Gastrocnemius medialis (tissue), 4 donors: ENCODE measurements around the gene ARHGAP1. TPM values are rescaled to one million over a fixed set of nuclear protein-coding genes. Genes with fewer than 3 reads are reported as not detected.
"Not testable (repeated sequence)": the region's sequence is repeated elsewhere in the genome, so short reads cannot be mapped to it uniquely, and the experiment has no call there.

ENCODE experiments used
- ATAC-seq, 2 donors: fragments of 150-250 bp; one replicate each; pipeline ENCODE4 v1.9.1; 2016
- DNase-seq, 2 donors: peaks; one replicate each; pipeline ENCODE4 v3.0.0-alpha.2; 2019
- H3K27ac ChIP-seq, 4 donors: fragments of 200-600 bp; sonication (generic); 1 replicate in 1 of 4; 2 replicates in 3 of 4; pipeline ENCODE4 v1.5.1; 2016 to 2018; ENCODE audit warnings: mild to moderate bottlenecking in 2 of 4, moderate library complexity in 1 of 4
- H3K27me3 ChIP-seq, 3 donors: fragments of 200-600 bp; sonication (generic) in 2 of 3; 1 replicate in 1 of 3; 2 replicates in 2 of 3; pipeline versions ENCODE4 v1.5.1 to v1.6.0; 2016 to 2019; ENCODE audit warnings: mild to moderate bottlenecking in 1 of 3, moderate library complexity in 1 of 3
- H3K36me3 ChIP-seq, 2 donors: fragments of 200-600 bp; sonication (generic) in 1 of 2; one replicate each; pipeline ENCODE4 v1.5.1; 2017 to 2018
- H3K4me1 ChIP-seq, 2 donors: fragments of 200-600 bp; sonication (generic) in 1 of 2; one replicate each; pipeline ENCODE4 v1.5.1; 2016 to 2017; ENCODE audit warnings: mild to moderate bottlenecking in 2 of 2
- H3K4me3 ChIP-seq, 4 donors: fragments of 200-600 bp; sonication (generic) in 3 of 4; 1 replicate in 1 of 4; 2 replicates in 3 of 4; pipeline ENCODE4 v1.5.1; 2016 to 2019; ENCODE audit warnings: mild to moderate bottlenecking in 2 of 4
- H3K9me3 ChIP-seq, 3 donors: fragments of 200-600 bp; sonication (generic) in 2 of 3; 1 replicate in 1 of 3; 2 replicates in 2 of 3; pipeline ENCODE4 v1.5.1; 2016 to 2019
- CTCF ChIP-seq, 5 experiments: fragments of 450-650 bp in 3 of 5; fragments of 200-600 bp in 2 of 5; sonication (generic) in 2 of 5; IDR thresholded peaks in 4 of 5; conservative IDR thresholded peaks in 1 of 5; 1 replicate in 4 of 5; 2 replicates in 1 of 5; pipeline ENCODE4 v1.5.1; 2016 to 2019; ENCODE audit warnings: antibody characterized with exemption in 5 of 5, mild to moderate bottlenecking in 3 of 5, moderate library complexity in 3 of 5
- POLR2A ChIP-seq, 2 donors: fragments of 450-650 bp; IDR thresholded peaks; one replicate each; pipeline ENCODE4 v1.6.1; 2017; ENCODE audit warnings: antibody characterized with exemption in 2 of 2, mild to moderate bottlenecking in 2 of 2, moderate library complexity in 2 of 2
- in situ Hi-C, 4 donors: fragments of 200-750 bp; cut with MboI; loops; one replicate each; pipeline versions ENCODE4 v1.15.0 to v1.8.0; 2017; ENCODE audit warnings: low sequenced_read_pairs in 4 of 4
- intact Hi-C: fragments of 100-400 bp; cut with DNase I; formaldehyde crosslinking; loops from one replicate; pipeline ENCODE4 v1.15.1; 2023; ENCODE audit warnings: low total_unique reads
- total RNA-seq, 4 donors: library from RNA; depleted of rRNA; stranded (reverse); fragments of >200 nt; gene quantifications; one replicate each; pipeline versions ENCODE4 v1.1.0 to v1.2.3, GENCODE V29; 2016

ARHGAP1 gene
- total RNA-seq, 4 donors from 2014 or later = 11.1 to 34.8 (median 24.6) TPM

- in situ Hi-C loops = no loop called here
- intact Hi-C loops = no loop called here
- no peak for ATAC-seq
- H3K4me3 ChIP-seq = no peak overlapping the region
- no peaks in the 10 kb centered on the region for H3K27me3 ChIP-seq
- DNase-seq = no peak
- TF ChIP-seq CTCF (IDR thresholded peaks at IDR 0.05 in 4 of 5, conservative IDR thresholded peaks at IDR 0.05 in 1 of 5) = no peak
- no peak for TF ChIP-seq POLR2A (IDR thresholded peaks at IDR 0.05)
- peaks cover 3 to 60% of the 10 kb centered on the region in 2 donors for H3K36me3 ChIP-seq
- H3K27ac ChIP-seq = peak overlapping the region; percentile 52 to 92 (median 88)
- peaks cover 19 to 41% of the 10 kb centered on the region in 2 donors for H3K4me1 ChIP-seq
- no peaks in the 10 kb centered on the region for H3K9me3 ChIP-seq
Observed at GRCh38 chr11:46671958-46672315, 28.5 kb downstream of the ARHGAP1 start.

GRCh38 chr11:46670521-46670920, 29.9 kb downstream of the ARHGAP1 start:
- H3K27ac ChIP-seq = peak overlapping the region; percentile 52 to 92 (median 88)
- H3K4me3 ChIP-seq, DNase-seq, intact Hi-C loops, in situ Hi-C loops, ATAC-seq, H3K27me3 ChIP-seq, H3K9me3 ChIP-seq: not testable (repeated sequence)
- peaks cover 3 to 71% of the 10 kb centered on the region in 2 donors for H3K36me3 ChIP-seq
- peaks cover 13 to 32% of the 10 kb centered on the region in 2 donors for H3K4me1 ChIP-seq

GRCh38 chr11:46669711-46670139, 30.7 kb downstream of the ARHGAP1 start:
- TF ChIP-seq POLR2A (IDR thresholded peaks at IDR 0.05) (no peak), CTCF (IDR thresholded peaks at IDR 0.05 in 4 of 5, conservative IDR thresholded peaks at IDR 0.05 in 1 of 5) (peak in 3 of 5 experiments; percentile 35 to 53 (median 49))
- intact Hi-C loops (no loop called here), in situ Hi-C loops (no loop called here)
- H3K4me1 ChIP-seq = peaks cover 5 to 24% of the 10 kb centered on the region in 2 donors
- H3K4me3 ChIP-seq = no peak overlapping the region
- no peaks in the 10 kb centered on the region for H3K9me3 ChIP-seq
- ATAC-seq (peak in 1 of 2 donors; percentile 60), DNase-seq (no peak)
- peaks cover 3 to 79% of the 10 kb centered on the region in 2 donors for H3K36me3 ChIP-seq
- peak overlapping the region in 3 of 4 donors; percentile 2 to 88 (median 9) for H3K27ac ChIP-seq
- no peaks in the 10 kb centered on the region for H3K27me3 ChIP-seq

GRCh38 chr11:46668480-46669085, 31.8 kb downstream of the ARHGAP1 start:
- Histone ChIP-seq H3K4me3 (no peak overlapping the region), H3K36me3 (peaks cover 3 to 89% of the 10 kb centered on the region in 2 donors), H3K9me3 (no peaks in the 10 kb centered on the region), H3K4me1 (peaks cover 0 to 17% of the 10 kb centered on the region in 2 donors), H3K27ac (peak overlapping the region; percentile 57 to 88 (median 67)), H3K27me3 (no peaks in the 10 kb centered on the region)
- in situ Hi-C loops = no loop called here
- no peak for TF ChIP-seq POLR2A (IDR thresholded peaks at IDR 0.05)
- TF ChIP-seq CTCF (IDR thresholded peaks at IDR 0.05 in 4 of 5, conservative IDR thresholded peaks at IDR 0.05 in 1 of 5) = no peak
- DNase-seq (no peak), ATAC-seq (no peak)
- intact Hi-C loops = no loop called here

GRCh38 chr11:46667043-46667481, 33.4 kb downstream of the ARHGAP1 start:
- intact Hi-C loops (no loop called here), in situ Hi-C loops (no loop called here)
- ATAC-seq (no peak), DNase-seq (no peak)
- peaks cover 3 to 88% of the 10 kb centered on the region in 2 donors for H3K36me3 ChIP-seq
- H3K27ac ChIP-seq = peak overlapping the region; percentile 57 to 88 (median 67)
- no peaks in the 10 kb centered on the region for H3K27me3 ChIP-seq
- no peaks in the 10 kb centered on the region for H3K9me3 ChIP-seq
- peaks cover 0 to 17% of the 10 kb centered on the region in 2 donors for H3K4me1 ChIP-seq
- H3K4me3 ChIP-seq = no peak overlapping the region
- TF ChIP-seq CTCF (IDR thresholded peaks at IDR 0.05 in 4 of 5, conservative IDR thresholded peaks at IDR 0.05 in 1 of 5) = no peak
- no peak for TF ChIP-seq POLR2A (IDR thresholded peaks at IDR 0.05)
